Middle frontal gyrus (tissue), 1 donor: ENCODE results near the gene ELL.

Experiments used
- DNase-seq: peaks from one replicate; pipeline ENCODE4 v3.0.0-alpha.2; 2015; ENCODE audit warnings: low spot score; ENCODE audit errors: extremely low spot score

ELL gene

GRCh38 chr19:18506101-18506930 lies 15.6 kb downstream of the ELL start:
- DNase-seq: no peak

- DNase-seq: no peak
These were observed 16.8 kb downstream of the ELL start for GRCh38 chr19:18504886-18505610.

- no peak for DNase-seq
These were observed 17.6 kb downstream of the ELL start for GRCh38 chr19:18503971-18504885.

- no peak for DNase-seq
These were observed 18.4 kb downstream of the ELL start for GRCh38 chr19:18503337-18503970.

DNA sequence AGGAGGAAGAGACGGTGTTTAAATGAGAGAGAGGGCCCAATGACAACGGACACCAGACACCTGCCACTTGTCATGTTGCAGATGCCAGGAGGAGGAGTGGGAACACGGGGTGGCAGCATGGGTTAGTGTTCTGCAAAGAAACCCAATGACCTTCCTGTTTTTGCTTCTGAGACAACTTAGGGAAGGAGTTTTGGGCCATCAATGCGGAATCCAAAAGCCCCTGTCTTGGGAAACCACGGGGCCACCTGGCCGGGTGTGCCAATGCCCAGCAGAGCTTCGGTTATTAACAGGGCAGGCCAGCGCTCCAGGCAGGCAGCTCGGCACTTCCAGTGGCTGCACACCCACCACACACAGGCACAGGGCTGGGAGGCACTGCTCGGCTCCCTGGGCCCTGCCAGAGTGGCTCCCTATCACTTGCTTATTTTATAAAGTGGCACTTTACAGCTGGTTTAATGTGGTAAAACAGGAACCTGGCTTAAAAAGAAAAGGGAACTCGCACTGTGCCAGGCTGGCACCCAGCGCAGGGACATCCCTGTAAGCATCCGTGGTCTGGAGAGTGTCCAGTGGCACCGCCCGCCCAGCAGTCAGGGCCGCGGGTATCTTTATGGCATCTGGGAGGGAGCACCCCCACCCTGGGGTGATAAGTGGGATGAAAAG lies 19.1 kb downstream of the ELL start:
- DNase-seq: no peak

DNA sequence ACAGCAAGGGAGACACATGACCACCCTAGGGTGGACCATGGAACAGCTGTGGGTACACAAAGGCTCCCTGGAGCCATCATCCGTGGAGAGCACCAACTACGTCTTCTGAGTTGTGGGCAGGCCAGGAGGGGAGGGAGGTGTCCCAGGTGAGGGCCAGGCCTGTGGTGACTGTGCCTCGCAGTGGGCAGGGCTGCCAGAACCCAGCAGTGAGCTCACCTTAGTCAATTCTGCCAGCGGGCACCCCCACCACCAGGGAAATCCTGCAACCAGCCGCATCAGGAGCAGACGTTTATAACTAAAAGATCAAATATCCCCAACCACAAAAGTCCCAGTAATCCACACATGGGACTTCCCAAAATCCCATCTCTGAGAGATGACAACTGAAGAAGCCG lies 19.6 kb downstream of the ELL start:
- no peak for DNase-seq

GRCh38 chr19:18501832-18502231 lies 20.0 kb downstream of the ELL start:
- no peak for DNase-seq

- DNase-seq: no peak
These were observed 20.5 kb downstream of the ELL start for GRCh38 chr19:18501351-18501750.

DNA sequence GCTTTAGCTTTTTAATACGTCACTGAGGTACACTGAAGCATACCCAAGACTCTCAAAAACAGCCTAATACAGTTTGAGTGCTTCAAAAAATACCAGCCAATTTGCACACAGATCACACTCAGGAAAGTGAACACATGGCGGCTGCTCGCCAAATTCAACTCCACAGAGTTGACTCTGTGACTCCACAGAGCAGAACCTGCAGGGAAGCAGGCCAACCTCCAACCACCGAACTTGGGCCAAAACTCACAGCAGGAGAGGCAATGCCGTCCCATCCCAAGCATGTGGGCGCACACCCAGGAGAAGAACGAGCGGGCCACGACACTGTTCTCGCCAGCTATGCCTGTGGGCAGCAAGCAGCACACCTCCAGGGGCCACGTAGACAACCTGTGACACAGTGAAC lies 21.1 kb downstream of the ELL start:
- no peak for DNase-seq

DNA sequence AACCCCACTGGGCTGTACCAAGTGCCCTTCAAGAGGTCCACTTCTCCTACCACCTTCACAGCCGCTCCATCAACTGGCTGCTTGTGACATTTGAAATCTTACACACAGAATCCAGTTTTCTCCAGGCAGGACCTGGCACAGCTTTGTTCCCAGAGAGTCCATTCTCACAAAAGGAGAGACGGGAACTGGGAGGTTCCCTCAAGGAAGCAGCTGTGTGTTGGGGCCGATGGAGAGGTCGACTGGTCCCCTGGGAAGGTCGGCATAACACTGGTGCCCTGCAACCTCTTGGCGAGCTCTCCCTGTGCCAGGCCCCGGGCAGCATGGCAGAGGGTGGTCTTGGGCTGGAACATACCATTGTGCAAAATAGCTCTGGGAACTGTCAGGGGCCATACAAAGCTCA lies 21.5 kb downstream of the ELL start:
- DNase-seq: no peak

DNA sequence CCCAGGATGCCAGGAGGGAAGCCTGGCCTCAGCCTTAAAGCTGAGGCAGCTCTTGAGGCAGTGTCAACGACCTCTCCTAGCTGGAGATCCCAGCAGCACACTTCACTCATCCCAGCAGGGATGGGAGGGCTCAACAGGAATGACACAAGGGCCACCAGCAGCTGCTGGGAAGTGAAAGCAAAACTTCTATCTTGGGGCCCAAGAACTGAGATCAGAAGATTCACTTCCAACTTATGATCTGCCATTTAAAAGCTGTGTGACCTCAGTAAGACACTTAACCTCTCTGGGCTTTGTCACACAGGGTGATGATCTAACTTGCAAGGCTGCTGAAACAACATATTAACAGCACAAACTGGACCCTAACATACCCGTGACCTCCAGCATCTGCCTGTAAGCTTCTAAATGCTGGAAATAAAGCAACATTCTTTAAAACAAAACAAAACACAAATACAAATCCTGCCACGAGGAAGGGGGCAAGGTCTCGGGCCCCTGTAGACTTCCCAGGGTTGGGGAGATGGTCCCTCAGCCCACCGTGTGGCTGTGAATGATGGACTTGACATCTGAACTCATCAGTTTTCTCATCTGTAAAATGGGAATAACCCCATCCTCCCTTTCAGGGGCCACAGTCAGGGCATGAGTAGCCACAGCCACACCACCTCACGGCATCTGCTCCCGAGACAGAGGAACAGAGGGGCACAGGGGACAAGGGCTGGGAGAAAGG lies 22.7 kb downstream of the ELL start:
- no peak for DNase-seq

DNA sequence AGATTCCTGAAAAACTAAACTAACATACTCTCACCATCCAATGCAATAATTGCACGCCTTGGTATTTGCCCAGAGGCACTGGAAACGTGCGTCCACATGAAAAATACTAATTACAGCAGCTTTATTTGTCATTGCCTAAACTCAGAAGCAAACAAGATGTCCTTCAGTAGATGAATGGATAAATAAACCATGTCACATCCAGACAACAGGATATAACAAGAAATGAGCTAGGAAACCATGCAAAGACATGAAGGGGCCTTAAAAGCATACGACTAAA lies 25.0 kb downstream of the ELL start:
- DNase-seq: no peak

GRCh38 chr19:18496167-18496979 lies 25.5 kb downstream of the ELL start:
- DNase-seq: no peak

GRCh38 chr19:18495204-18495911 lies 26.5 kb downstream of the ELL start:
- DNase-seq: no peak

GRCh38 chr19:18494267-18494607 lies 27.6 kb downstream of the ELL start:
- DNase-seq: no peak

DNA sequence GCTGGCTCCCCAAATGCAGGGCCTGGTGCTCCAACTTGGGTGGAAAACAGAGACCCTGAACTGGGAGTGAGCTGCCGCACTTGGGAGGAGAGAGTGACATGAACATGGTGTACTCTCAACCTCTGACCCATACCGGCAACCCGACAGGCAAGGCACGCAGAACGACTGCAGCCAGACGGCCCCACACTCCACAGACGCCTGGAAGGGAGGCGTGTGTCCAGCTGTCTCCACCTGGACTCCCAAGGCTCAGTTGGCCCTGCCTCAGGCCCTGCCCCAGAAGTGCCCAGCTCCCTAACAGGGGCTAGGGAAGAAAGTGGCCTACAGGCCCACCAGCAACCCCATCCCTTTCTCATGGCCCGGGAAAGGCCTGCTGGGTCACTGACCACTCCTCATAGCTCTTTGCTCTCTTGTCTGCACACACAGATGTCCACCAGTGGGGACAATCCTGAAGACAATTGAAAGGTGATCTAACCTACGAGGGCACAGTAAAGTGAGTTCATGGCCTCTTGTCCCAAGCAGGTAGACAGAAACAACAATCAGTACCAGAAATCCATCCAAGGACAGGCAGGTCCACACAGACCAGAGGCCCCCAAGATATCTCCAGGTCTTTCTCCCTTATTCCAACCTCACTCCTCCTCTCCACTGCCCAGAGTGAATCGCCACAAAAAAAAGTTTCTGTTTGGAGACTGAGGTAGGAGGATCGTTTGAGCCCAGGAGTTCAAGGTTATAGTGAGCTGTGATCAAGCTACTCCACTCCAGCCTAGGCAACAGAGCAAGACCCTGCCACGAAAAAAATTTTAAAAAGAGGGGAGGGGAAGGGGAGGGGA lies 28.2 kb downstream of the ELL start:
- DNase-seq: no peak

GRCh38 chr19:18491995-18492953 lies 29.6 kb downstream of the ELL start:
- no peak for DNase-seq
